ENCODE measurements around the gene SLFNL1.

GRCh38 chr1:40976952-40977690 is 44.4 kb downstream of the SLFNL1 start:
- TF ChIP-seq CTCF (IDR thresholded peaks at IDR 0.05) (no peak), POLR2A (IDR thresholded peaks at IDR 0.05; ENCODE audit: low read depth) (no peak), POLR2AphosphoS5 (IDR thresholded peaks at IDR 0.05) (no peak), EP300 (IDR thresholded peaks at IDR 0.05) (no peak)

All from esophagus muscularis mucosa (tissue), 4 donors.